ACC112 (cell line): ENCODE measurements around the gene HSPB3.
"Not testable (repeated sequence)": the region's sequence is repeated elsewhere in the genome, so short reads cannot be mapped to it uniquely, and the experiment has no call there.

Experiments used
- H2AFZ ChIP-seq: fragments of 200-600 bp; sonication (generic); one replicate; pipeline ENCODE4 v1.6.0; 2017; ENCODE audit warnings: antibody characterized with exemption, low read length; ENCODE audit not compliant: unreplicated experiment
- H3K27ac ChIP-seq: fragments of 200-600 bp; sonication (generic); 2 replicates; pipeline ENCODE4 v1.5.1; 2014; ENCODE audit warnings: low read depth, mild to moderate bottlenecking, antibody characterized with exemption, low read length, moderate library complexity
- H3K27me3 ChIP-seq: fragments of 200-600 bp; sonication (generic); 2 replicates; pipeline ENCODE4 v1.6.1; 2014; ENCODE audit warnings: mild to moderate bottlenecking, antibody characterized with exemption, low read length, moderate library complexity, mixed read lengths; ENCODE audit not compliant: insufficient read depth
- H3K36me3 ChIP-seq: fragments of 200-600 bp; sonication (generic); 2 replicates; pipeline ENCODE4 v1.6.1; 2016; ENCODE audit warnings: mild to moderate bottlenecking, antibody characterized with exemption, low read length, moderate library complexity, mixed read lengths; ENCODE audit not compliant: insufficient read depth
- H3K4me1 ChIP-seq: fragments of 200-600 bp; sonication (generic); one replicate; pipeline ENCODE4 v1.6.1; 2016; ENCODE audit warnings: low read length, mixed read lengths; ENCODE audit not compliant: insufficient read depth, unreplicated experiment, control insufficient read depth
- H3K4me3 ChIP-seq: fragments of 200-600 bp; sonication (generic); 2 replicates; pipeline ENCODE4 v1.5.1; 2014; ENCODE audit warnings: mild to moderate bottlenecking, low read depth, low read length
- H3K79me2 ChIP-seq: fragments of 200-600 bp; sonication (generic); one replicate; pipeline ENCODE4 v1.6.0; 2016; ENCODE audit warnings: low read length; ENCODE audit not compliant: control insufficient read depth, unreplicated experiment, insufficient read depth

Gene HSPB3, protein sequence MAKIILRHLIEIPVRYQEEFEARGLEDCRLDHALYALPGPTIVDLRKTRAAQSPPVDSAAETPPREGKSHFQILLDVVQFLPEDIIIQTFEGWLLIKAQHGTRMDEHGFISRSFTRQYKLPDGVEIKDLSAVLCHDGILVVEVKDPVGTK

GRCh38 chr5:54455413-54456157 is at the start of gene HSPB3:
Gene HSPB3 (plus strand): TSS chr5:54455699. CDS start chr5:54455790, 91 bp downstream.
- Histone ChIP-seq H3K4me1 (peaks cover 13% of the 10 kb centered on the region), H3K36me3 (no peaks in the 10 kb centered on the region), H3K27me3 (no peaks in the 10 kb centered on the region), H3K27ac (no peak within 1 kb of the TSS), H2AFZ (no peak within 1 kb of the TSS), H3K79me2 (no peaks in the 10 kb centered on the region), H3K4me3 (no peak within 1 kb of the TSS)

- H3K4me1 ChIP-seq = peaks cover 2% of the 10 kb centered on the region
- no peaks in the 10 kb centered on the region for H3K27me3 ChIP-seq
- no peak overlapping the region for H2AFZ ChIP-seq
- no peaks in the 10 kb centered on the region for H3K36me3 ChIP-seq
- no peaks in the 10 kb centered on the region for H3K79me2 ChIP-seq
- no peak overlapping the region for H3K27ac ChIP-seq
- no peak overlapping the region for H3K4me3 ChIP-seq
Observed at GRCh38 chr5:54411176-54411575, 44.3 kb upstream of the HSPB3 start.

DNA sequence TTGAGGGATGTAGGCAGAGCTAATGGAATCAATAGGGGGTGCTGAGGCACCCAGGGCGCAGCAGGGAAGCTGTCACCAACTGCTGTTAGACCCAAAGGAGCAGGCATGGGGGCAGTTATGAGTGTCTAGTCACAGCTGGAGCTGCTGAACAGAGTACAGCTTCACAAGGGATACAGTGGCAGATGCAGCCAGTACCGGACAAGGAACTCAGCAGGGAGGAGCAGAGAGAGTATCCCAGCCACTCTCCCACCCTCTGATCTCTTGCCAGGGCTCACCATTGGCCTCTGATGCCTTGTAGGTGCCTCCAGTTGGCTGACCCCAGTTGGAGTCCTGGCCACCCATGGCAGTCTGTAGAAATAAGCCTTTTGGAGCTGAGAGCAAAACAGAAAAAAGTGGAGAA is 42.6 kb upstream of the HSPB3 start:
- H3K79me2 ChIP-seq = no peaks in the 10 kb centered on the region

DNA sequence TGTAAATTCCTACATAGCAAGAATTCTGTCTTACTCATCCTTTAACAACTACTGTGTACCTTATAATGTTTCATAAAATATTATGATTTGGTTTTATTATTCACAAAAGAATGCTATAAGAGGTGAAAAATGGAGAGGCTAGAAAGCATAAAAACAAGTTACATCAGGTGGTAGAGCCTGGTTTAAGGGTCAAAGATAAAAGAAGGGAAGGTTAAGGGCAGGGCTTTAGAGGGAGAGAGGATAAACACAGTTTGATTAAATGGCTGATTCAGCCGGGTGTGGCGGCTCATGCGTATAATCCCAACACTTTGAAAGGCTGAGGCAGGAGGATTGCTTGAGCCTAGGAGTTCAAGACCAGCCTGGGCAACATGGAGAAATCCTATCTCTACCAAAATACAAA is 40.4 kb upstream of the HSPB3 start:
- Histone ChIP-seq H3K27ac (no peak overlapping the region), H3K79me2 (no peaks in the 10 kb centered on the region)

More for the DNA sequence above, 42.6 kb upstream of the HSPB3 start:
- Histone ChIP-seq H2AFZ (no peak overlapping the region), H3K4me3 (no peak overlapping the region), H3K27ac (no peak overlapping the region), H3K4me1 (peaks cover 5% of the 10 kb centered on the region), H3K27me3 (no peaks in the 10 kb centered on the region), H3K36me3 (no peaks in the 10 kb centered on the region)

GRCh38 chr5:54415896-54416601 is 39.5 kb upstream of the HSPB3 start:
- H3K27ac ChIP-seq = no peak overlapping the region
- no peak overlapping the region for H3K4me3 ChIP-seq

More for the DNA sequence above, 40.4 kb upstream of the HSPB3 start:
- Histone ChIP-seq H3K36me3 (no peaks in the 10 kb centered on the region), H3K4me1 (peaks cover 5% of the 10 kb centered on the region), H2AFZ (no peak overlapping the region), H3K27me3 (no peaks in the 10 kb centered on the region), H3K4me3 (no peak overlapping the region)

DNA sequence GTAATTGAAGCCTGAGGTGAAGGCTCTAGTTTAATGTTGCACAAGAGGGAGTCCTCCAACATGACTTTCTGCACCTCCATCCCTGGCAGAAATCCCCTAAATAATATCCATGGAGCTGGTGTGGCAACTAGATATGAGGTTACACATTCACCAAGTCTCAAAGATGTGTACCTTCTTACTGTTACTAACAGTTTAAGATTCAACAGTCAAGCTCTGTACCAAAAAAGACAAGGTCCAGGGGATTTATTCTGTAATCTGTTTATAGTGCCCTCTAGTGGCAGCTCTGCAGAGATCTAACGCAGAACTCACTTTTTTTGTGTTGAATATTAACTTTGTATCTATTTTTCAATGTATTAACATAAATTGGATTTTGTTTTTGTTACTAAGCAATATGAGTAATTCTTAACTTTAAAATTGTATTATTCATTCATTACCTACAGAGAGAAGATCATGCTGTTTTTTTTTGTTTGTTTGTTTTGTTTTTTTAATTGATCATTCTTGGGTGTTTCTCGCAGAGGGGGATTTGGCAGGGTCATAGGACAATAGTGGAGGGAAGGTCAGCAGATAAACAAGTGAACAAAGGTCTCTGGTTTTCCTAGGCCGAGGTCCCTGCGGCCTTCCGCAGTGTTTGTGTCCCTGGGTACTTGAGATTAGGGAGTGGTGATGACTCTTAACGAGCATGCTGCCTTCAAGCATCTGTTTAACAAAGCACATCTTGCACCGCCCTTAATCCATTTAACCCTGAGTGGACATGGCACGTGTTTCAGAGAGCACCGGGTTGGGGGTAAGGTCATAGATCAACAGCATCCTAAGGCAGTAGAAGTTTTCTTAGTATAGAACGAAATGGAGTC is 35.7 kb upstream of the HSPB3 start:
- not testable (repeated sequence) for H3K4me1 ChIP-seq, H3K27me3 ChIP-seq, H3K27ac ChIP-seq, H2AFZ ChIP-seq, H3K4me3 ChIP-seq, H3K79me2 ChIP-seq, H3K36me3 ChIP-seq

More at GRCh38 chr5:54415896-54416601, 39.5 kb upstream of the HSPB3 start:
- Histone ChIP-seq H3K27me3 (no peaks in the 10 kb centered on the region), H3K4me1 (peaks cover 5% of the 10 kb centered on the region), H3K36me3 (no peaks in the 10 kb centered on the region), H3K79me2 (no peaks in the 10 kb centered on the region), H2AFZ (no peak overlapping the region)

GRCh38 chr5:54420511-54420910 is 35.0 kb upstream of the HSPB3 start:
- H3K4me3 ChIP-seq, H3K27me3 ChIP-seq, H3K27ac ChIP-seq, H3K36me3 ChIP-seq, H3K4me1 ChIP-seq, H3K79me2 ChIP-seq, H2AFZ ChIP-seq: not testable (repeated sequence)

- H3K4me3 ChIP-seq = no peak overlapping the region
- no peaks in the 10 kb centered on the region for H3K4me1 ChIP-seq
- no peaks in the 10 kb centered on the region for H3K36me3 ChIP-seq
- no peaks in the 10 kb centered on the region; the same call in 1 of the 2 replicates for H3K27me3 ChIP-seq
- no peak overlapping the region for H2AFZ ChIP-seq
- no peak overlapping the region for H3K27ac ChIP-seq
- H3K79me2 ChIP-seq = no peaks in the 10 kb centered on the region
Observed at GRCh38 chr5:54421976-54422375, 33.5 kb upstream of the HSPB3 start.

DNA sequence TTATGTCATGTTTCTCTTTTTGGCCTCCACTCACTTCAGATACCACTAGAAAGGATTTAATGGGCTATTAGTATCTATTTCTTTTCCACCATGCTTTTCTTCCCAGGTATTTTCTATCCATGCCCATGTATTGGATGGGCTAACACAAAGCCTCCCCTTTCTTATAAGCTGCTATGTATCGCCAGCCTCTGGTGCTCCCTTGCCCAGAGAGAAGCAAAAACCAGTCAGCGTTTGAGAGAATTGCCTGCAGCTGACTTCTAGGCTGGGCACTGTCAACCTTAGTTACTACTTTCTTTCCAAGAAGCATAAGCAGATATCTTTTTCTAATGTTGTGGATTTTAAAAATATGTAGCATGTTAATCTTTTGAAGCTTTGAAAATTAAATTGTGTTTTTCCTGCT is 30.2 kb upstream of the HSPB3 start:
- H3K79me2 ChIP-seq = no peaks in the 10 kb centered on the region
- no peaks in the 10 kb centered on the region for H3K36me3 ChIP-seq
- no peak overlapping the region for H3K27ac ChIP-seq
- no peak overlapping the region for H2AFZ ChIP-seq
- H3K4me3 ChIP-seq = no peak overlapping the region
- H3K27me3 ChIP-seq = peaks cover 5% of the 10 kb centered on the region
- H3K4me1 ChIP-seq = no peaks in the 10 kb centered on the region

DNA sequence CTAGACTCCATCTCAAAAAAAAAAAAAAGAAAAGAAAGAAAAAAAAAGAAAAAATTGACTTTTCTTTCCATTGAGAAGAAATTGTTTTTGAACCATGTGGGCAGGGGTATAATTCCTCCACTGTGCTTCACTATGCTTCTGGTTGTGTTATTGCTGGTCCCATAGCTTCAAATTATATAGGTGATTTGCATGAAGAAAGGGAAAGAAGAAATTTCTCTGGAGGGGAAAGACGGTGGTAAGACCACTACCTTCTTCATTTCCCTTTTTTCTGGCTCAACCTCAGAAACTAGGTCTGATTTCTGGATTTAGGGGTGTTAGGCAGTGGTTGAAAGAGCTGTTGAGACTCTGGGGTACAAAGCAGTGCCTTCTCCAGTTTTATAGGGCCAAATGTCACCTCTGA is 29.3 kb upstream of the HSPB3 start:
- Histone ChIP-seq H3K36me3 (no peaks in the 10 kb centered on the region), H3K27me3 (peaks cover 5% of the 10 kb centered on the region), H3K27ac (no peak overlapping the region), H3K4me3 (no peak overlapping the region), H3K79me2 (no peaks in the 10 kb centered on the region), H3K4me1 (no peaks in the 10 kb centered on the region), H2AFZ (no peak overlapping the region)
